Measurements from ENCODE around the gene MRPL51.
"Not testable (repeated sequence)": the region's sequence is repeated elsewhere in the genome, so short reads cannot be mapped to it uniquely, and the experiment has no call there.

MRPL51 gene

GRCh38 chr12:6492838-6493496, at the start of gene MRPL51:
Gene MRPL51, minus strand, starts transcription at chr12:6493262. Its CDS starts 126 bp downstream, at chr12:6493136.
- peaks cover 2% of the 10 kb centered on the region; the same call in 1 of the 2 replicates for H3K4me1 ChIP-seq (ENCODE audit: control insufficient read depth, insufficient read depth, low read length)
- H3K27ac ChIP-seq (ENCODE audit: low read length), result no peak within 1 kb of the TSS
- H3K9me3 ChIP-seq (ENCODE audit: control insufficient read depth, insufficient read depth, low read length), result no peaks in the 10 kb centered on the region
- peaks cover 3% of the 10 kb centered on the region; the same call in 1 of the 2 replicates for H3K36me3 ChIP-seq (ENCODE audit: control insufficient read depth, insufficient read depth, low read length)
- no CpG with 5 or more reads among the region's 39 CpGs for WGBS (ENCODE audit: insufficient coverage, insufficient read length)
- DNase-seq (ENCODE audit: low read depth, low spot score), result peak; percentile 79
- H3K4me3 ChIP-seq (ENCODE audit: low read length), result peak within 1 kb of the TSS; percentile 95; the same call in 1 of the 2 replicates
- H3K27me3 ChIP-seq (ENCODE audit: control insufficient read depth, insufficient read depth, low read length), result no peaks in the 10 kb centered on the region

DNA sequence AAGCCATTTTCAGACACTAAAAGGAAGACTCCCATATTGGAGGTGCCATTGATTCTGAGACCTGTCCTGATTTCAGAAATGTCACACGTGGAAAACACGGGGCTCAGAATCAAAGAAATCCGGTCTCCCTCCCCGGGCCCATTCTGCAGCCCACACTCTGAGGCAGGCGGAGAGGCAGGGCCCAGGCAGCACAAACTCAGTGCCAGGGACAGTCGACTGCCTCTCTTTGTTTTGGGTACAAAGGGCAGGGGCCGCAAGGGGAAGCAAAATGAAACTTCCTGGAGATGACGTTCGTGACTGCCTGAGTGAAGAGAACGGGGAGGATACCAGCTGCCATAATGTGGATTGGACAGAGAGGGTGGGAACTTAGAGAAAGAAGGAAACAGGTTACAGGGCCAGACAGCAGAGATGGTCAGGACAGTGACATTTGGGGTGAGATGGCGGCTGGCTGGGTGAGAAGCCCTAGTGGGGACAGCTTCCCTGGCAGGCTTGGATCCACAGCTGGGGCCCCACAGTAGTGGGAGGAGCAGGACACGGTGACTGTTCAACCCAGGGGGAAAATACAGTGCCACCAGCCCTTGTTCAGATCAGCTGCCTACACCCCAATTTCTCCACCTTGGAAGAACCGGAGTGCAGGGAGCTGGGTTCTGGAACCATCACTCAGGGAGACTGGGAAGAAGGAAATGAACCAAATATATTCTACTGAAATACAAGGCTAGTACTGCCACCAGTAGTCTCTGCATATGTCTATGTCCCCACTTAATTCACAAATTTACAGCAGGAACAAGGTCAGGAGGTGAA, 49.3 kb upstream of the MRPL51 start:
- no peak for DNase-seq (ENCODE audit: low read depth, low spot score)
- H3K4me1 ChIP-seq (ENCODE audit: control insufficient read depth, insufficient read depth, low read length), result peaks cover 8% of the 10 kb centered on the region; the same call in 1 of the 2 replicates
- H3K27ac ChIP-seq (ENCODE audit: low read length), result no peak overlapping the region
- no peaks in the 10 kb centered on the region for H3K9me3 ChIP-seq (ENCODE audit: control insufficient read depth, insufficient read depth, low read length)
- H3K4me3 ChIP-seq (ENCODE audit: low read length), result no peak overlapping the region
- WGBS (ENCODE audit: insufficient coverage, insufficient read length), result no CpG with 5 or more reads among the region's 13 CpGs
- peaks cover 16% of the 10 kb centered on the region for H3K36me3 ChIP-seq (ENCODE audit: control insufficient read depth, insufficient read depth, low read length)
- H3K27me3 ChIP-seq (ENCODE audit: control insufficient read depth, insufficient read depth, low read length), result no peaks in the 10 kb centered on the region

- Histone ChIP-seq H3K4me1 (ENCODE audit: control insufficient read depth, insufficient read depth, low read length) (peaks cover 8% of the 10 kb centered on the region; the same call in 1 of the 2 replicates), H3K27me3 (ENCODE audit: control insufficient read depth, insufficient read depth, low read length) (no peaks in the 10 kb centered on the region), H3K27ac (ENCODE audit: low read length) (no peak overlapping the region), H3K9me3 (ENCODE audit: control insufficient read depth, insufficient read depth, low read length) (no peaks in the 10 kb centered on the region), H3K4me3 (ENCODE audit: low read length) (no peak overlapping the region), H3K36me3 (ENCODE audit: control insufficient read depth, insufficient read depth, low read length) (peaks cover 24% of the 10 kb centered on the region)
- WGBS (ENCODE audit: insufficient coverage, insufficient read length), result no CpG with 5 or more reads among the region's 26 CpGs
- DNase-seq (ENCODE audit: low read depth, low spot score), result no peak
These were observed 48.5 kb upstream of the MRPL51 start for GRCh38 chr12:6541371-6542165.

DNA sequence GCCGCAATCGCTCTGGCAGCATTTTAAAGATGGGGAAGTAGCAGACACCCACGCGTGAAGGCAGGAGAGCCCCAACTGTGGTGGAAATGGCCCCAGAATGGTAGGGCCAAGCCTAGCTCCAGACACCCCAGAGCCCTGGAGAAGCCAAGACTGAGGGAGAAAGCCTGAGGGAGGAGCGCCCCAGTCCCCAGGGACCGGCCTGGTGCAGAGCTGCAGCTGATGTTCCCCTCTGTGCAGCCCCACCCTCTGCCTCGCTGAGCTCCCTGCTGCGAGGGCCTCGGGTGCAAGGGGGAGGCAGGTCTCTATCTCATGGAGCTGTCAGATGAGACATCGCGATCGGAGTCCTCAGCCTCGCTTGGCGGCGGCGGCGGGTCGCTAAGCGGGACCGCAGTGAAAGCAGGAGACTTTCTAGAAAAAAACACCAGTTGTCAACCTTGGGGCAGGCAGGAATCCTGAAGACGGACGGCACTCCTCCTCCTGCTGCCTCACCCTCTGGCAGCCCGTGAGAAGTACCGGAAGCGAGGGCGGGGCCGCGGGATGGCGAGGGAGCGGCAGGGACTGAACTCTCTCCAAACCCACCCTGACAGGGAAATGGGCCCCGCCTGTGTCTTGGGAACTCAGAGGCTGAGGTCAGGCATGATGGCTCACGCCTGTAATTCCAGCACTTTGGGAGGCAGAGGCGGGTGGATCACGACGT, 47.3 kb upstream of the MRPL51 start:
- no peak overlapping the region for H3K4me3 ChIP-seq (ENCODE audit: low read length)
- no peak overlapping the region for H3K27ac ChIP-seq (ENCODE audit: low read length)
- no peak for DNase-seq (ENCODE audit: low read depth, low spot score)
- H3K9me3 ChIP-seq (ENCODE audit: control insufficient read depth, insufficient read depth, low read length), result no peaks in the 10 kb centered on the region
- H3K4me1 ChIP-seq (ENCODE audit: control insufficient read depth, insufficient read depth, low read length), result peaks cover 8% of the 10 kb centered on the region; the same call in 1 of the 2 replicates
- H3K36me3 ChIP-seq (ENCODE audit: control insufficient read depth, insufficient read depth, low read length), result peaks cover 33% of the 10 kb centered on the region
- no CpG with 5 or more reads among the region's 35 CpGs for WGBS (ENCODE audit: insufficient coverage, insufficient read length)
- no peaks in the 10 kb centered on the region for H3K27me3 ChIP-seq (ENCODE audit: control insufficient read depth, insufficient read depth, low read length)

DNA sequence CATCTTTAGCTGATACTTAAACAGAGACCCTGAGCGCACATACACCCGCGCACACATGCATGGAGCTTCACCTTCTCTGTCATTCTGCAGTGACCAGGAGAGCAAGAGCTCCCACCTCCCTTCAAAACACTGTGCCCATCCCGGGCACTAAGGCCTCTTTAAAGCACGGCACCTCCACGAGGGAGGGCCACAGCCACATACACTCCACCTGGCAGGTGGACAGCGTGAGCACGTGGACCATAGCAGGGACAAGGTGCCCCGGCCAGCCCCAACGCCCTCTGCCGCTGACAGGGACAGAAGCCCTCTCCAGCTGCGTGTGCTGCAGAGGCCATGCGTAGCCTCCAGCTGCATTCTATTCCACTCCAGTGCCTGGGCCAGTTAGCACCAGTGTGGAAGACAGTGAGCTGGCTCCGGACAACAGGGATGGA, 46.7 kb upstream of the MRPL51 start:
- Histone ChIP-seq H3K27me3 (ENCODE audit: control insufficient read depth, insufficient read depth, low read length) (no peaks in the 10 kb centered on the region), H3K9me3 (ENCODE audit: control insufficient read depth, insufficient read depth, low read length) (no peaks in the 10 kb centered on the region), H3K4me3 (ENCODE audit: low read length) (no peak overlapping the region), H3K36me3 (ENCODE audit: control insufficient read depth, insufficient read depth, low read length) (peaks cover 34% of the 10 kb centered on the region), H3K4me1 (ENCODE audit: control insufficient read depth, insufficient read depth, low read length) (peaks cover 8% of the 10 kb centered on the region; the same call in 1 of the 2 replicates), H3K27ac (ENCODE audit: low read length) (no peak overlapping the region)
- WGBS (ENCODE audit: insufficient coverage, insufficient read length), result no CpG with 5 or more reads among the region's 14 CpGs
- DNase-seq (ENCODE audit: low read depth, low spot score), result no peak

DNA sequence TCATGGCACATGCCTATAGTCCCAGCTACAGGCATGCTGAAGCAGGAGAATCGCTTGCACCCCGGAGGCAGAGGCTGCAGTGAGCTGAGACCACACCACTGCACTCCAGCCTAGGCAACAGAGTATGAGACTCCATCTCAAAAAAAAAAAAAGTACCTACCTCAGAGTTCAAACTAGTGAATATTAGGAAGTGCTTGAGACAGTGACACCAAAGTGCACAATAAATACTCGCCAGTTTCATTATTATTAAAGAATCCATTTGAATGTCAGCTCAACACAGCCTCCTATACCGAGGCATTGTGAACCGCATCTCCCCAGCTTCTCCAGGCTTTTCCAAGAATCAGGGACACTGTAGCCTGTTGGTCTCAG, 46.2 kb upstream of the MRPL51 start:
- Histone ChIP-seq H3K4me1 (ENCODE audit: control insufficient read depth, insufficient read depth, low read length) (peaks cover 8% of the 10 kb centered on the region; the same call in 1 of the 2 replicates), H3K27me3 (ENCODE audit: control insufficient read depth, insufficient read depth, low read length) (no peaks in the 10 kb centered on the region), H3K36me3 (ENCODE audit: control insufficient read depth, insufficient read depth, low read length) (peaks cover 34% of the 10 kb centered on the region), H3K4me3 (ENCODE audit: low read length) (no peak overlapping the region), H3K9me3 (ENCODE audit: control insufficient read depth, insufficient read depth, low read length) (no peaks in the 10 kb centered on the region), H3K27ac (ENCODE audit: low read length) (no peak overlapping the region)
- no CpG with 5 or more reads among the region's 5 CpGs for WGBS (ENCODE audit: insufficient coverage, insufficient read length)
- DNase-seq (ENCODE audit: low read depth, low spot score), result no peak

DNA sequence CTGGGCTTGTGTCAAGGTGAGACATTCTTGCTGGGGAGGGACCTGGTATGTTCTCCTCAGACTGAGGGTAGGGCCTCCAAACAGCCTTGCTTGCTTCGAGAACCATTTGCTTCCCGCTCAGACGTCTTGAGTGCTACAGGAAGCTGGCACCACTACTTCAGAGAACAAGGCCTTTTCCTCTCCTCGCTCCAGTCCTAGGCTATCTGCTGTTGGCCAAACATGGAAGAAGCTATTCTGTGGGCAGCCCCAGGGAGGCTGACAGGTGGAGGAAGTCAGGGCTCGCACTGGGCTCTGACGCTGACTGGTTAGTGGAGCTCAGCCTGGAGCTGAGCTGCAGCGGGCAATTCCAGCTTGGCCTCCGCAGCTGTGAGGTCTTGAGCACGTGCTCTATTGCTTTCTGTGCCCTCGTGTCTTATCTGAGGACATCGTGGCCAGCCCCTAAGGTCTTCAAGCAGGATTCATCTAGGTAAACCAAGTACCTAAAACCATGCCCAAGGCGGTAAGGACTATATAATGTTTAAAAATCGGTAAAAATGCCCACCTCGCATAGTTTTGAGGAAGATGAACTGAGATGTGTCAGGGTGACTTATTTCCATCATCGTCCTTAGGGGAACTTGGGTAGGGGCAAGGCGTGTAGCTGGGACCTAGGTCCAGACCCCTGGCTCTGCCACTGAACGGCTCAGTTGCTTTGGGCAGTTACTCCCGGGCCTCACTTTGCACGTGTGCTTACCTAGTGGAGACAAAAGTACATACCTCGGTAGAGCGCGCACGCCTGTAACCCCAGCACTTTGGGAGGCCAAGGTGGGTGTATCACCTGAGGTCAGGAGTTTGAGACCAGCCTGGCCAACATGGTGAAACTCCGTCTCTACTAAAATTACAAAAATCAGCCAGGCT, 45.6 kb upstream of the MRPL51 start:
- H3K9me3 ChIP-seq (ENCODE audit: control insufficient read depth, insufficient read depth, low read length), result no peaks in the 10 kb centered on the region
- no peaks in the 10 kb centered on the region for H3K27me3 ChIP-seq (ENCODE audit: control insufficient read depth, insufficient read depth, low read length)
- DNase-seq (ENCODE audit: low read depth, low spot score), result no peak
- H3K4me1 ChIP-seq (ENCODE audit: control insufficient read depth, insufficient read depth, low read length), result peaks cover 8% of the 10 kb centered on the region; the same call in 1 of the 2 replicates
- no peak overlapping the region for H3K4me3 ChIP-seq (ENCODE audit: low read length)
- H3K27ac ChIP-seq (ENCODE audit: low read length), result no peak overlapping the region
- no CpG with 5 or more reads among the region's 24 CpGs for WGBS (ENCODE audit: insufficient coverage, insufficient read length)
- peaks cover 34% of the 10 kb centered on the region for H3K36me3 ChIP-seq (ENCODE audit: control insufficient read depth, insufficient read depth, low read length)

- H3K27ac ChIP-seq (ENCODE audit: low read length); DNase-seq (ENCODE audit: low read depth, low spot score); H3K27me3 ChIP-seq (ENCODE audit: control insufficient read depth, insufficient read depth, low read length); H3K9me3 ChIP-seq (ENCODE audit: control insufficient read depth, insufficient read depth, low read length); H3K4me1 ChIP-seq (ENCODE audit: control insufficient read depth, insufficient read depth, low read length); H3K4me3 ChIP-seq (ENCODE audit: low read length): not testable (repeated sequence)
- peaks cover 34% of the 10 kb centered on the region for H3K36me3 ChIP-seq (ENCODE audit: control insufficient read depth, insufficient read depth, low read length)
- no CpG with 5 or more reads among the region's 17 CpGs for WGBS (ENCODE audit: insufficient coverage, insufficient read length)
These were observed 44.7 kb upstream of the MRPL51 start for GRCh38 chr12:6537580-6538419.

Measured in iPS DF 6.9 (cell line).